GM19193 (cell line): ENCODE measurements around the gene EIF4G1.

Experiments
- POLR2A ChIP-seq: IDR thresholded peaks from 4 replicates; pipeline ENCODE4 v1.6.1; 2011; ENCODE audit not compliant: insufficient read depth, insufficient read length; ENCODE audit errors: extremely low read depth

Gene EIF4G1

GRCh38 chr3:184298759-184299487 lies 15.5 kb upstream of the EIF4G1 start, which contains the start of gene PSMD2:
Gene PSMD2 (plus strand): TSS chr3:184299241. CDS start chr3:184299267, 26 bp downstream.
- TF ChIP-seq POLR2A: peak; percentile 73

- TF ChIP-seq POLR2A: no peak
These were observed 14.7 kb upstream of the EIF4G1 start for GRCh38 chr3:184299488-184300377.

- no peak for TF ChIP-seq POLR2A
These were observed 14.1 kb upstream of the EIF4G1 start for GRCh38 chr3:184300378-184300720.

GRCh38 chr3:184305577-184305976 lies 8.8 kb upstream of the EIF4G1 start:
- no peak for TF ChIP-seq POLR2A

- no peak for TF ChIP-seq POLR2A
These were observed 7.9 kb upstream of the EIF4G1 start for GRCh38 chr3:184306341-184306972.

GRCh38 chr3:184307915-184308314 lies 6.5 kb upstream of the EIF4G1 start:
- TF ChIP-seq POLR2A: no peak

GRCh38 chr3:184308744-184309143 lies 5.7 kb upstream of the EIF4G1 start:
- no peak for TF ChIP-seq POLR2A

- TF ChIP-seq POLR2A: no peak
These were observed 2.8 kb upstream of the EIF4G1 start for GRCh38 chr3:184311633-184312032.

- no peak for TF ChIP-seq POLR2A
These were observed 515 bp downstream of the EIF4G1 start for GRCh38 chr3:184314700-184315542.

GRCh38 chr3:184315543-184315867 lies 1.1 kb downstream of the EIF4G1 start:
- TF ChIP-seq POLR2A: no peak

GRCh38 chr3:184315871-184316661 lies 1.7 kb downstream of the EIF4G1 start:
- TF ChIP-seq POLR2A: no peak

- TF ChIP-seq POLR2A: no peak
These were observed 2.4 kb downstream of the EIF4G1 start for GRCh38 chr3:184316792-184317191.

GRCh38 chr3:184317201-184317600 lies 2.8 kb downstream of the EIF4G1 start:
- no peak for TF ChIP-seq POLR2A

- no peak for TF ChIP-seq POLR2A
These were observed 5.7 kb downstream of the EIF4G1 start for GRCh38 chr3:184320104-184320445.
